IMR-90 (cell line): ENCODE data around the gene VWA7.

Experiments
- BHLHE40 ChIP-seq: fragments of 150-350 bp; IDR thresholded peaks from 2 replicates; pipeline ENCODE4 v1.6.1; 2016; ENCODE audit warnings: mild to moderate bottlenecking, low read depth, low read length
- CEBPB ChIP-seq: IDR thresholded peaks from 2 replicates; pipeline ENCODE4 v1.6.1; 2012; ENCODE audit warnings: low read depth, low read length, improper control_type of control experiment
- CHD1 ChIP-seq: IDR thresholded peaks from 2 replicates; pipeline ENCODE4 v1.6.1; 2012; ENCODE audit warnings: low read depth, low read length, improper control_type of control experiment
- CTCF ChIP-seq: conservative IDR thresholded peaks from 2 replicates; pipeline ENCODE4 v1.5.1; 2012; ENCODE audit warnings: mild to moderate bottlenecking, low read depth, low read length, improper control_type of control experiment
- FOS ChIP-seq: fragments of 150-350 bp; IDR thresholded peaks from 2 replicates; pipeline ENCODE4 v1.6.1; 2016; ENCODE audit warnings: low read depth, low read length
- MAFK ChIP-seq: IDR thresholded peaks from 2 replicates; pipeline ENCODE4 v1.6.1; 2012; ENCODE audit warnings: low read depth, low read length, improper control_type of control experiment
- MXI1 ChIP-seq: IDR thresholded peaks from 2 replicates; pipeline ENCODE4 v1.6.1; 2012; ENCODE audit warnings: low read depth, mild to moderate bottlenecking, low read length, moderate library complexity, borderline replicate concordance
- POLR2A ChIP-seq: IDR thresholded peaks from 2 replicates; pipeline ENCODE4 v1.6.1; 2012; ENCODE audit warnings: mild to moderate bottlenecking, low read depth, low read length
- RAD21 ChIP-seq: IDR thresholded peaks from 2 replicates; pipeline ENCODE4 v1.6.1; 2012; ENCODE audit warnings: low read length, improper control_type of control experiment
- RCOR1 ChIP-seq: IDR thresholded peaks from 2 replicates; pipeline ENCODE4 v1.6.1; 2012; ENCODE audit warnings: mild to moderate bottlenecking, low read length, improper control_type of control experiment; ENCODE audit not compliant: insufficient replicate concordance
- RFX5 ChIP-seq: IDR thresholded peaks from 2 replicates; pipeline ENCODE4 v1.8.0; 2012; ENCODE audit warnings: low read depth, mild to moderate bottlenecking, low read length, moderate library complexity
- SMC3 ChIP-seq: fragments of 150-350 bp; IDR thresholded peaks from 2 replicates; pipeline ENCODE4 v1.6.1; 2016; ENCODE audit warnings: low read depth, mild to moderate bottlenecking, antibody characterized with exemption, low read length, moderate library complexity
- USF2 ChIP-seq: fragments of 150-350 bp; IDR thresholded peaks from 2 replicates; pipeline ENCODE4 v1.6.1; 2017; ENCODE audit warnings: mild to moderate bottlenecking, antibody characterized with exemption, low read length, low read depth

DNA sequence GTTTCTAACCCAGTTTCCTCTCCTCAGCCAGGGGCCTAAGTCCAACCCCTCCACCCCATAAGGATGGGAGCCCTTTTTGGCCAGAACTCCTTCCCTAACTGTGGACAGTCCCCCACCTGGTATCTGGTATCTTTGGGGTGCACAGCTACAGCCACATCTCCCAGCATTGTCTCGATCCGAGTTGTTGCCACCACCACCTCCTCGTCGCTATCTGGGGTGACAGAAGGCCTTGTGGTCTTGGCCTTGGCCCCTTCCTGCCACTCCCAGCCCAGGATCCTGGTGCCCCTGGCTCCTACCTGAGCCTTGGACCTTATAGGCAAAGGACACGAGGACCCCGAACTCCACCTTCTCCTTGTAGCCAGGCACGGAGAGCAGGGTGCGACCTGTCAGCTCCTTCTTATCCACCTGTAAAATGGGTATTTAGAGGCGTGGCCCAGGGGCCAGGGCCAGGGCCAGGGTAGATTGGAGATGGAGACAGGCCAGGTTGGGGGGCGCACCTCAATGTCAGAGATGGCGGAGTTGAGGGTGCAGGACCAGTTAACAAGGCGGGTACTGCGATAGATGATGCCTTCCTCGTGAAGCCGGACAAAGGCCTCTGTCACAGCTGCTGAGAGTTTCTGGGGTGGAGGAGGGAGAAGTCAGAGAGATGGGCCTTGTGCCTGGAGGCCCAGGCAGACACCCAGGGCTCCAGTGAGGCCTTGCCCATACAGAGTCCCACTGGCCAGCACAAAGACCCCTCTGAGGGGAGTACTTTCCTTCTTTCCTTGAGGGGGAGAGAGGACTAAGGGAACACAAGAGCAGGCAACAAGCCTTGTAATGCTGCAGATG, 7.2 kb upstream of the VWA7 start:
- no peak for TF ChIP-seq BHLHE40
- TF ChIP-seq CTCF, result no peak
- TF ChIP-seq POLR2A, result no peak
- TF ChIP-seq RFX5, result no peak
- TF ChIP-seq RAD21, result no peak
- no peak for TF ChIP-seq CEBPB
- TF ChIP-seq MXI1, result no peak
- TF ChIP-seq CHD1, result no peak
- TF ChIP-seq FOS, result no peak
- TF ChIP-seq SMC3, result no peak
- no peak for TF ChIP-seq MAFK
- no peak for TF ChIP-seq USF2
- TF ChIP-seq RCOR1, result no peak
